ENCODE data around the gene C6.
"Not testable (repeated sequence)": the region's sequence is repeated elsewhere in the genome, so short reads cannot be mapped to it uniquely, and the experiment has no call there.

C6 gene

DNA sequence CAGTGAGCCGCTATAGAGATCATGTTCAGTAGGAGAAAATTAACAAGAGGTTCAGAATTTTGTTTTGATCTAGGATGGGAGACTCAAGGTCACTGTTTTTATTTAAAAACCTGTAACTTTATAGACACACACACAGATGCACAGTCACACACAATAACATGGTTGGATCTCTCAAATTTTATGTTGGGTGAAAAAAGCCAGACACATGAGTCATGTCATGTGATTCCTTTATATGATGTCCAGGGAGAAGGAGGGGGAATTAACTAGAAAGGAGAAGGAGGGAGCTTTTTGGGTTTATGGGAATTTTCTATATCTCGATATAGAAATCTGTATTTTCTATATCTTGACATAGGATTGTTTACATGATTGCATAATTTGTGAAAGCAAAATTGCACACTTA, 17.1 kb downstream of the C6 start:
- DNase-seq: no peak

DNA sequence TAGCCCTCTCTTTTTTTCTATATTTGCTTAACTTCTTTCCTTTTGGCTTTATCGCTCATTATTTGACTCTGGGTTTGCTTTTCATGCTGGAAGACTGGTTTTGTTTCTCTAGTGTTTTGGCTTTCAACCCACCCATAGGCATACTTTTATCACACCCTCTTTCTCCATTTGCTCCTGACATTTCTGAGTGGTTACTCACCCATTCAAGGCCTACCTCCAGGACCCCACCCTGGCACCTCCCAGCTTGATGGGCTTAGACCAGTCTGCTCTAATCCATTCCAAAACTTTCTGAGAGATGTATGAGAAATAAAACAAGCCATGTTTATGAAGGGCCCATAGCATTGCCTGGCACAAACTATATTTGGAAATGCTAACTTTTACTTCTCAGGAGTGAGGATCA, 18.1 kb downstream of the C6 start:
- no peak for DNase-seq

GRCh38 chr5:41194339-41194738, 19.0 kb downstream of the C6 start:
- DNase-seq: no peak

- DNase-seq: peak; percentile 6
These were observed 19.7 kb downstream of the C6 start for GRCh38 chr5:41193456-41194205.

DNA sequence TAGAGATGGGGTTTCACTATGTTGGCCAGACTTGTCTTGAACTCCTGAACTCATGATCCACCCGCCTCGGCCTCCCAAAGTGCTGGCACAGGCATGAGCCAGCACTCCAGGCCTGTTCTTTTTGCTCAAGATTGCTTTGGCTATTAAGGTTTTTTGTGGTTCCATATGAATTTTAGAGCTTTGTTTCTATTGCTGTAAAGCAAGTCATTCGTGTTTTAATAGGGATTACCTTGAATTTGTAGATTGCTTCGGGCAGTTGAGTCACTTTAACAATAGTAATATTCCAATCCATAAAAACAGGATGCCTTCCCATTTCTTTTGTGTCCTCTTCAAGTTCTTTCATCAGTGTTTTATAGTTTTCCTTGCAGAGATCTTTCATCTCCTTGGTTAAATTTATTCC, 22.1 kb downstream of the C6 start:
- no peak for DNase-seq

- no peak for DNase-seq
These were observed 27.2 kb downstream of the C6 start for GRCh38 chr5:41186143-41186542.

DNA sequence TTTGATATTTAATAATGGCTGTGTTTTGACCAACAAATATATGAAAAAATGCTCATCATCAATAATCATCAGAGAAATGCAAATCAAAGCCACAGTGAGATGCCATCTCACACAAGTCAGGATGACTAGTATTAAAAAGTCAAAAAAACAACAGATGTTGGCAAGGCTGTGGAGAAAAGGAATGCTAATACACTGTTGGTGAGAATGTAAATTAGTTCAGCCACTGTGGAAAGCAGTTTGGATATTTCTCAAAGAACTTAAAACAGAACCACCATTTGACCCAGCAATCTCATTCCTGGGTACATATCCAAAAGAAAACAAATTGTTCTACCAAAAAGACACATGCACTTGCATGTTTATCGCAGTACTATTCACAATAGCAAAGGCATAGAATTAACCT, 30.0 kb downstream of the C6 start:
- DNase-seq: not testable (repeated sequence)

- no peak for DNase-seq
These were observed 30.7 kb downstream of the C6 start for GRCh38 chr5:41182666-41183065.

DNA sequence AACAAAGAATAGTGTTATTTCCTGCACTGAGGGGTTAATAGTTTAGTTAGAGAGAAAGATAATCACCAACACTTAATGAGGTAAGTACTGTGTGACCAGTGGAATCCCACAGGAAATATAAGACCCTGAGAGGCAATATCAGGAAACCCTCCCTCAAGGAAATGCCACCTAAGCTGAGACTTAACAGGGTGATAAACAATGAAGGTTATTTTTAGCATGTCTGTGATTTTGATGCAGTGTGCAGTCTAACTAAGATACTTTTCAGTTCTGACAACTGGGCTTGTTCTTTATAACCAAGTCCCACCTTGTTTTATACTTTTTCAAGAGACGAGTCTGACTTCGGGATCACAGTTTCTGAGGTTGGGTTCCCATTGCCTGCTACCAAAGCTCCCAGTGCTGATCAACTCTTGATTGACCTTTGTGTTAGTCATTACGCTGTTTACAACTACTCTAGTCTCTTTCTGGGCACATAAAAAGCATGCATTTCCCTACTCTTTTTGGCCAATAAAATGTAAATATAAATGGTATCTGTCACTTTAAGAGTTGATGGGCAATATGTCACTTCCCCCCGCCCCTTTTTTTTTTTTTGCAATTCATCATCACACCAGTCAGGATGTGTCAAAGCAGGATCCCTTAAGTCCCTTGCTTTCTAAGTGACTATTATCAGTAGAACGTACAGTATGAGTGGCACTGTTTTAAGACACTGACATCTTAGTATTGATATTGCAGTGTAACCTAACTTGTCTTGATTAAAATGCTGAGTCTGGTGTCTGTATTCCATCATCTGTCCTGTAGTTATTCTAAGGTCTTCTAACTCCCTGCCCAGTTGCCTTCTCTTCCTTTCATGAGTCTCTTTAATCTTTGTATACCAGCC, 31.4 kb downstream of the C6 start:
- DNase-seq: no peak

GRCh38 chr5:41176952-41177351, 36.4 kb downstream of the C6 start:
- no peak for DNase-seq

- no peak for DNase-seq
These were observed 41.3 kb downstream of the C6 start for GRCh38 chr5:41172012-41172411.

DNA sequence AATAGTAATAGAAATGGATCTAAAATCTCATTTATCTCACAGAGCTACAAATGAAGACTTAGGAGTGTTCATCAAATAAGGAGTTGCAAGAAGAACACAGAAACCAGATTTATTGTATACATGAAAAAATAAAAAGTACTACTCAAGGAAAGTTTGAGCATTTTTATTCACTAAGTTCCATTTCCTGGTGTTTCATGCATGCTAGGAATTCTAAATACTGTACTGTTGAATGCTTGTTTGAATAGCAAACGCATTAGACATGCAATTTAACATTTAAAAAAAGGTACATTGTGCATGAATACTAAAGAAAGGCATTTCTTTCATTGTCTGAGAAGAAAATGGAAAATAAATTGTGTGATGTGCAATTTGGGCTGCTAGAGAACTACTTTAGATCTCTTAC, 52.1 kb downstream of the C6 start:
- no peak for DNase-seq

DNA sequence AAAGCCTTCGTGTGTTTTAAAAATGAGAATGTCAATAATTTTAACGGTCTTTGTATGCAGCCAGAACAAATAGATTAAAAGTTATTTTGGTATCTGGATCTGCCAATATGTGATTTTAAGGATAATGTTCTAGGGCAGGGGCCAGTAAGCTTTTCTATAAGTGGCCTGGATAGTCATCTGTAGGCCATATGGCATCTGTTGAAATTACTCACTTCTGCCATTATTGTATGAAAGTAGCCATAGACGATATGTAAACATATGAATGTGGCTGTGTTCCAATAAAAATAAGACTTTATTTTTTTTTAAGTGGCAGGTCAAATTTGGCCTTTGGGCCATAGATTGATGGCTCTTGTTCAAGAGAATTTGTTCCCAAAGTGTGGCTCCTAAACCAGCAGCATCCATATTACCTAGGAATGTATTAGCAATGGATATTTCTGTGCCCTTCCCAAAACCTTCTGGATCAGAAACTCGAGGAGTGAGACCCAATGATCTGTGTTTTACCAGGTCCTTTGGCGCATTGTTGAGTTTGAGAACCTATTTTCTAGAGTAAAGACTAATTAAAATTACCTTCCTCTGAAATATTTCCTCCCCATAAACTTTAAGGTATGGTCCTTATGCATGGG, 55.9 kb downstream of the C6 start:
- DNase-seq: no peak

DNA sequence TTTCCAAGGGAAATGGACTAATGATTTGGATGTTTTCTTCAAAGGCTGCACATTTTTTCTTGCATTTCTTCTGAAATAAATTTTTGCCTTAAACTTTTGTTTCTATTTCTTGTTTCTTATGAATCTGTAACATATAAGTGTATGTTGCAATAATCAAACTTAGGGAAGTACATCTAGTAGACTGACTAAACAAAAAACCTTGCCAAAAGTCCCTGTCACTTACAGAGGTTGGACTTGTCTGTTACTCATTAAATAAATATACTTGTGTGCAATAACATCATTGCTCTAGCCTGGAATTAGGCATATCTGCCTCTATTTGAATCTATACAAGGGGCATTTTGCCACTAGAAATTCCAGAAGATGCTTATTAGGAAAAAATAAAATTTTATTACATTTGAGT, 56.6 kb downstream of the C6 start:
- no peak for DNase-seq

- no peak for DNase-seq
These were observed 58.8 kb downstream of the C6 start for GRCh38 chr5:41154491-41154890.

DNA sequence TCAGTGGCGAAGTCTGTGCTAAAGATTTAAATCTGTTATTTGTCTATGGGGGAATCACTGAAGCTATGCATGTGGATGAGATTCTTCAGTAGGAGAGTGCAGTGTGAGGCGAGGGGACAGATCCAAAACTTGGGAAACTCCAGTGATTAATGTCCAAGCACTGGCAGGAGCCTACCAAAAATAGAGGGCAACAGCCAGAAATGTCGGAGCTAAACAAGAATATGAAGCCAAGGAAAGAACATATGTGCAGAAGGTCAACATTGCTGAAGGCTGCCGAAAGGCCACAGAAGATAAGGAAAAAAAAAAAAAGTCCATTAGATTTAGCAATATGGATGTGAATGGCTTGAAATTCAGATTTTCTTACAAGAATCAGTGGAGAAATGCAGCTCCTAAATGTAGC, 61.8 kb downstream of the C6 start:
- DNase-seq: no peak

DNA sequence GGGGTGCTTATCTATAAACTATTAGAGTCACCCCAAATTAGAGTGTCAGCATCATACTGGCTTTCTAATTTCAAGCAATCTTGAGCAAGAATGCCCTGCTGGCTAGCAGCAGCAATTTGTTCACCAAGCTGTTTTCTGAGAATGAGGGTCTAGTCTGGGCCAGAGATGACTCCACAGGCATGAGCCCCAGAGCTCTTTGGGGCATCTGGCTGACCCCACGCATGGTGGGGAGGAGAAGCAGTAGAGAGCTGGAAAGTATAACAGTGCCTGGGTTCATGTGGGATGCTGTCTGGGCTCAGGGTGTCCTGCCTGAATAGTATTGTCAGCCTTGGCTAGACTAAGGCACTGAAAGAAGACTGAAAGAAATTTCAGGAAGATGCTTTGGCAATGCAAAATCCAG, 64.9 kb downstream of the C6 start:
- DNase-seq: no peak

- no peak for DNase-seq
These were observed 68.0 kb downstream of the C6 start for GRCh38 chr5:41145306-41145705.

- no peak for DNase-seq
These were observed 70.0 kb downstream of the C6 start for GRCh38 chr5:41143131-41143901.

- DNase-seq: peak; percentile 10
These were observed 85.2 kb downstream of the C6 start for GRCh38 chr5:41127967-41128690.

DNA sequence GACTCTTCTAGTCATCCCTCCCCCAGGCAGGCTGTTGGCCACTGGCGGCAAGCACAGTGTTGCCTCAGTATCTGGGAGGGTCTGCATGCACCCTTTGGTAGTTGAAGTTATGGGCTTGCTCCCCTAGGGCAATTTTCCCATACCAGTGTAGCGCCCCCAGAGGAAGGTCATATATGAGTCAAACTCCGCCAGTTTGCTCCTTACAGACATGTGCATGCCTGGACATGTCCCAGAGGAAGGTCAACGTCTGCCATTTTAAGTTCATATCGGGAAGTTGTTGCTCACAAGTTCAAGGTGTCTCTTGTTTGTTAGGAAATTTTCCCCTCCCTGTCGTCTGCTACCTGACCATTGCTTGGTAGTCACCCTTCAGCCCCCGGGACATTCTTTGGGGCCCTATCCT, 90.9 kb downstream of the C6 start:
- no peak for DNase-seq

DNA sequence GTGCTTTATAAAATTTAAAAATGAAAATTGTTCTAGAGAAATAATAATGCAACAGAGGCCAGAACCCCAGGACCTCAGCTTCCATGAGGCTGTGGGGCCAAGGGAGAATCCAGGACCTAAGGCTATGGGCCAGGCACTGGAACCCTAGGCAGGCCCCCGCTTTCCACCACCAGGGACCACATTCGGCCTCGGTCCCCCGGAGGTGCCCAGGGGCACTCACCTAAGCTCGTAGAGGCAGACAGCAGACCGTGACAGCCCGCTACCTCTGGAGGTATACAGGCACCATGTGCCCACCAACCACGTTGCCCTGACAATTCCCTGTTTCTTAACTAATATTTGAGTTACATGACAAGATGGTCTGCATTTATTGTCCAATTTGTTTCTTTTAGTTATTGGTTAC, 92.7 kb downstream of the C6 start:
- DNase-seq: no peak

- DNase-seq: no peak
These were observed 95.2 kb downstream of the C6 start for GRCh38 chr5:41118177-41118576.

Measured in NCI-H1092 treated with DMSO at 0.1 percent for 48 hours (cell line).